ENCODE measurements around the gene NEDD8.

DNA sequence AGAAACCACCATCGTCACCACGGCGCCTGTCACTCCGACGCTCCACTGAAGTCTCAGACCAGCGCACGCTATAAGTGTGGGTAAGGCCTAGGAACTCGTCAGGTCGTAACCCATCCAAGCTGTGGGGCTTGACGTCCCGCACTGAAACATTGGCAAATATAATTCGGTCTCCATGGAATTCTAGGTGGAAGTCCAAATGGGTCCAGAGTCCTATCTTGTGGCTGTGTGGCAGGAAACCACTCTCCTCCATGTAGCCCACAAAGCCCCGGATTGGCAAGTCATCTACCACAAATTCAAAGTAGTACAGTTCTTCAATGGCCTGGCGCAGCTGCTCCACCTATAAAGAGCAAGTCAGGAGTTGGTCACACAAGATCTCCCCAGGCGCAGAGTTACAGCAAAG, 39.2 kb downstream of the NEDD8 start:
- TF ChIP-seq POLR2A (IDR thresholded peaks at IDR 0.05), result no peak
- TF ChIP-seq, protein P1, sequence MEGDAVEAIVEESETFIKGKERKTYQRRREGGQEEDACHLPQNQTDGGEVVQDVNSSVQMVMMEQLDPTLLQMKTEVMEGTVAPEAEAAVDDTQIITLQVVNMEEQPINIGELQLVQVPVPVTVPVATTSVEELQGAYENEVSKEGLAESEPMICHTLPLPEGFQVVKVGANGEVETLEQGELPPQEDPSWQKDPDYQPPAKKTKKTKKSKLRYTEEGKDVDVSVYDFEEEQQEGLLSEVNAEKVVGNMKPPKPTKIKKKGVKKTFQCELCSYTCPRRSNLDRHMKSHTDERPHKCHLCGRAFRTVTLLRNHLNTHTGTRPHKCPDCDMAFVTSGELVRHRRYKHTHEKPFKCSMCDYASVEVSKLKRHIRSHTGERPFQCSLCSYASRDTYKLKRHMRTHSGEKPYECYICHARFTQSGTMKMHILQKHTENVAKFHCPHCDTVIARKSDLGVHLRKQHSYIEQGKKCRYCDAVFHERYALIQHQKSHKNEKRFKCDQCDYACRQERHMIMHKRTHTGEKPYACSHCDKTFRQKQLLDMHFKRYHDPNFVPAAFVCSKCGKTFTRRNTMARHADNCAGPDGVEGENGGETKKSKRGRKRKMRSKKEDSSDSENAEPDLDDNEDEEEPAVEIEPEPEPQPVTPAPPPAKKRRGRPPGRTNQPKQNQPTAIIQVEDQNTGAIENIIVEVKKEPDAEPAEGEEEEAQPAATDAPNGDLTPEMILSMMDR (IDR thresholded peaks at IDR 0.05), result no peak
